ENCODE results near the gene PSG5.
"Not testable (repeated sequence)": the region's sequence is repeated elsewhere in the genome, so short reads cannot be mapped to it uniquely, and the experiment has no call there.

Gene PSG5

DNA sequence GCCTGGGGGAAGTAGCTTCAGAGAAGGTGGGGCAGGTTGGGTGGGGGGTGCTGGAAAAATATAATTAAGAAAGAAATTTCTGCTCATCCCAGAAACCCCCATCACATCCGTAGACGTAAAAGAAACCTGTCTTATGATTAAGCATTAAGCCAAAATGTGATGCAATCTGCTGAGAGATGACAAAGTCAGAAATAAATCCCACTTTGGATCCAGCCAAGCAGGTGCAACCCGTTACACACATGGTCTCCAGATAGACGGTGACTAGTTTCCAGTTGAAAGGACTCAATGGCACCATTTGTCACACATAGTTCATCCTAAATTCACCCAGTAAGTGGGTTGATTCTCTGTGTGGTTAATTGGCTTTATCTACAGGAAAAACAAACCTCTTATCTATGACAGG lies 34.1 kb downstream of the PSG5 start:
- in situ Hi-C loops (cut with MboI; ENCODE audit: low sequenced_read_pairs), result no loop called here
- Histone ChIP-seq H3K4me3 (no peak overlapping the region), H3K4me1 (no peaks in the 10 kb centered on the region), H3K9me3 (no peaks in the 10 kb centered on the region), H3K36me3 (replicated peaks) (no peaks in the 10 kb centered on the region), H3K27me3 (ENCODE audit: low read depth) (no peaks in the 10 kb centered on the region)
- DNase-seq (ENCODE audit: low spot score in 2 of 2), result no peak

DNA sequence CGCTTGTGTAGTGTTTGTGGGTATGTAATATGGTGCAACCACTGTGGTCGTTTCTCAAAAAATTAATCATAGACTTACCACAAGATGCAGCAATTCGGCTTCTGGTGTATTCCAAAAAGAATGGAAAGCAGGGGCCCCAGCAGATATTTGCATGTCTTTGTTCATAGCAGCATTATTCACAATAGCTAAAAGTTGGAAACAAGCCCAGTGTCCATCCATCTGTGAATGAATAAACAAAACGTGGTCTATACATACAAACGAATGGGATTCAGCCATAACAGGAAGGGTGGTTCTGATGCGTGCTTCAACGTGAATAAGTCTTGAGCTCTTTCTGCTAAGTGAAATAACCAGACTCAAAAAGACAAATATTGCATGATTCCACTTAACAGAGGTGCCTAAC lies 36.5 kb downstream of the PSG5 start:
- H3K4me3 ChIP-seq; H3K4me1 ChIP-seq; H3K36me3 ChIP-seq (replicated peaks); in situ Hi-C loops (cut with MboI; ENCODE audit: low sequenced_read_pairs); H3K27me3 ChIP-seq (ENCODE audit: low read depth); H3K9me3 ChIP-seq: not testable (repeated sequence)
- peak; percentile 13 to 30 for DNase-seq (ENCODE audit: low spot score in 2 of 2)

DNA sequence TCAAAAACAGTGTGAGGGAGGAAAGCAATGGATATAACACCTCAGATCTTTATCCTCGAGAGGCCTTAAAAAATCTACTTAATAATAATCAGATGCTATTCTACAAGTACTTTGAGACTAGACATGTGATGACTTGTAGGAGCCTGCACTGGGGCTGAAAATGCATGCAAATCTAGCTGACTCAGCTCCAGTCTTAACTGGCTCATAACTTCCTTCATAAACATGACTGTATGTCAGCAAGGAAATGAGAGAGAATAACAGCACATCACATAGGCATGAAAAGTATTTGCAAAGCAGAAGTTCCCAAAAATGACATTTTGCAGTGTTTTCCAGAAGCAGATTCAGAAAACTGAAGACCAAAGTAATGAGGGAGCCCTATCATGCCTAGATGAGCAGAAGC lies 38.1 kb downstream of the PSG5 start:
- no peak for DNase-seq (ENCODE audit: low spot score in 2 of 2)
- Histone ChIP-seq H3K4me1 (no peaks in the 10 kb centered on the region), H3K4me3 (no peak overlapping the region), H3K9me3 (no peaks in the 10 kb centered on the region), H3K27me3 (ENCODE audit: low read depth) (no peaks in the 10 kb centered on the region), H3K36me3 (replicated peaks) (no peaks in the 10 kb centered on the region)
- in situ Hi-C loops (cut with MboI; ENCODE audit: low sequenced_read_pairs), result no loop called here

DNA sequence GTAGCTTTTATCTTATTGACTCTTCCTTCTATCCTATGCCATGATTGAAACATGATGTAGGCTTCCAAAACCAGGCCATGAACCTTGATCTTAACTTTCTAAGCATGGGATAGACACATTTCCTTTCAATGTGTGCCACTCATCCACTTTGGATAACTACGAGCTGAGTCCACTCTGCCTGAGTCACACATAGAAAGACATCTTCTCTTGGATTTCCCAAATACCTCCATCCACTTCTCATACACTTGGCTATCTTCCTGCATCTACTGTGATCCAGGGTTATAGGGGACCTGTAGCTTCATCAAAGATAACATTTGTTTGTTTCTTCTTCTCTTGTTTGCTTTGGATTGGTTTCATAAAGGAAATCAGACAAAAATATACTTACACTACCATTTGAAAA lies 44.6 kb downstream of the PSG5 start:
- in situ Hi-C loops (cut with MboI; ENCODE audit: low sequenced_read_pairs), result not testable (repeated sequence)

DNA sequence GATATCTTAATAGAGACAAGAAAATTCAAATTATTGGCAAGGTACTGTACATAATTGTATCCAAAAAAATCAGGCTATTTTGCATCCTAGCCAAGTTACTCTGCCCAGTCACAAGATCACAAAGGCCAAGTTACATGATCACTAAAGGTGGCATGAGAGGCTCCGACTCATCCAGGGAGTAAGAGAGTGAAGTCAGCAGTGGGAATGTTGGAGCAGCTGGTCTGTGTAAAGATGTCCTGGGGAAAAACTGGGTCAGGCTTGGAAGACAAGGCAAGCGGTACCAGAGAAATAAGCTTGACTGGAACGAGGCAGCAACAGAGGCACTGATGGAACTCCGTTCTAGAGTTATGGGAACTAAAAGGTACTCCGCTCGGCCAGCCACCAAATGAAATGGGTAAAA lies 53.6 kb downstream of the PSG5 start:
- Histone ChIP-seq H3K36me3 (replicated peaks) (no peaks in the 10 kb centered on the region), H3K9me3 (no peaks in the 10 kb centered on the region), H3K27me3 (ENCODE audit: low read depth) (peaks cover under 1% of the 10 kb centered on the region; the same call in 1 of the 2 replicates), H3K4me1 (no peaks in the 10 kb centered on the region), H3K4me3 (no peak overlapping the region)
- in situ Hi-C loops (cut with MboI; ENCODE audit: low sequenced_read_pairs), result no loop called here
- DNase-seq (ENCODE audit: low spot score in 2 of 2), result no peak

More for the DNA sequence above, 44.6 kb downstream of the PSG5 start:
- H3K36me3 ChIP-seq (replicated peaks); H3K27me3 ChIP-seq (ENCODE audit: low read depth); H3K4me3 ChIP-seq; DNase-seq (ENCODE audit: low spot score in 2 of 2); H3K9me3 ChIP-seq; H3K4me1 ChIP-seq: not testable (repeated sequence)

DNA sequence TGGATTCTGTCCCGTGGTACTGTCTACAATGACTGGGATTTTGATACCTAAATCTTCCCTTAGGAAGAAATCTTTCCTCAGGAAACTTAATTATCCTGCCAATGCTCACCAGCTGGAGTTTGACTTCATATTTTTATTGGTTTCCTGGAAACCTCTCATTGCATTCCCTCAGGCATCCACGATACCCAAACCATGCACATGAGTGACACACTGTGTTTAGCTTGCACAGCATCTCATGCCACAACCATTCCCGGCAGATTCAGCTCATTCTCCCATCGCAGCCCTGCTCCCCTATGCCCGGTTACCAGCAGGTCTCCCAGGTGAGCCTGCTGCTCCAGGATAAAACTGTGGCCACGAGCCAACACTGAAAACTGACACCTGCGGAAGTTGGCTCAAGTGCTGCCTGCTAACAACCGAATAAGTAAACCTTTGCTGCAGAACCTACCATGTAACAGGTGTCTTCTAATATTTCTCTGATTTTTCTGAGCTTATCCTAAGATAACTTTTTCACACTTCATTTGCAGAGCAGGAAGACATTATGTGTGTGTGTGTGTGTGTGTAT lies 55.0 kb downstream of the PSG5 start:
- in situ Hi-C loops (cut with MboI; ENCODE audit: low sequenced_read_pairs); H3K27me3 ChIP-seq (ENCODE audit: low read depth); H3K36me3 ChIP-seq (replicated peaks); H3K4me1 ChIP-seq; H3K4me3 ChIP-seq; DNase-seq (ENCODE audit: low spot score in 2 of 2); H3K9me3 ChIP-seq: not testable (repeated sequence)

DNA sequence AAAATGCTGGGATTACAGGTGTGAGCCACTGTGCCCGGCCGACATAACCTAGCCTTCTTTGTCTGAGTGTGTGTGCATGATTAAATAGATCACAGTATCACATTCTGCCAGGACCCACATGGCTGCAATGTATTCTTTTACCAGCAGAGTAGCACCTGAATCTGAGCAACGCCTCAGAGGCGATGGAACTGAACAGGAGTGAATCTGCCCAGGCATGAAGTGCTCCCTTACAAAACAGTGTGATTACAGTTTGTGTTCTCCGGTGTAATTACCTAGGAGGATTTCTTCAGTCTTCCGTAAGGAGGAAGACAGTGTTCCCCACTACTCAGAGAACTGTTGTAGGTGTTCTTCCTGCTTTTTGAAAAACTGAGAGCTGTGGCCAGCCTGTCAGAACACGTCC lies 57.1 kb downstream of the PSG5 start:
- in situ Hi-C loops (cut with MboI; ENCODE audit: low sequenced_read_pairs); H3K27me3 ChIP-seq (ENCODE audit: low read depth); DNase-seq (ENCODE audit: low spot score in 2 of 2); H3K4me1 ChIP-seq; H3K36me3 ChIP-seq (replicated peaks); H3K4me3 ChIP-seq; H3K9me3 ChIP-seq: not testable (repeated sequence)

DNA sequence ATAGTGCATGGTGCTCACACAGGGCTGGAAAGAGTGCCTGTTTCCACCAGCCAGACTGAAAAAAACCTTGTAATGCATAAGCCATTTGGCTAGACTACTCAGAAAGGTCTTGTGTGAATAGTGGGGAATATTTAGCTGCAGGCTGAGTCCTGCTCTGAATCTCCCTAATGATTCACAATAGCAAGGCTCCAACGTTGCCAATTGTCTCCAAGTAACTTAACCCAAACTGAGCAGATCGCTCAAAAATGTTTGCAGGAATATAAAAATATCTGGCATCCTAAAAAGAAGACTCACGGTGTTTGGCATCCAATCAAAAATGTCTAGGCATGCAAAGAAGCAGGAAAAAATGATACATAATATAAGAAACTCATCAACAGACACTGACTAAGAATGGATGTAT lies 59.0 kb downstream of the PSG5 start:
- H3K4me1 ChIP-seq; H3K27me3 ChIP-seq (ENCODE audit: low read depth); H3K36me3 ChIP-seq (replicated peaks); H3K4me3 ChIP-seq; DNase-seq (ENCODE audit: low spot score in 2 of 2); in situ Hi-C loops (cut with MboI; ENCODE audit: low sequenced_read_pairs); H3K9me3 ChIP-seq: not testable (repeated sequence)

DNA sequence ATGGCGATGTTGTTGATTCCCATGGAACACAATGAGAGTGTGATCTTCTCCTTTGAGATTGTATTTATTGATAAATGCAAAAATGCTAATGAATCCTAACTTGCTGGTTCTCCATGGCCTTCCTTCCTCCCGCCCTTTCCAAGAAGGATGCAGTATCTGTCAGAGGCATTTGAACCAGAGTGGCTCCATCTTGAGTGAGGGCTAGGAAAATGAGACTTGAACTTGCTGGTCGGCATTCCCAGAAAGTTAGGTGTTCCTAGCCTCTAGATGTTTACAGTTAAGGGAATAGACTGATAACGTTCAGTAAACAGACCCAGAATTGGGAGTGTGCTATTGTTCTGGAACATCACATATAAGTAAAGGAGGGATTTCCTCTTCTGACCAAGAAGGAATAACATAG lies 59.6 kb downstream of the PSG5 start:
- H3K9me3 ChIP-seq, result no peaks in the 10 kb centered on the region
- H3K36me3 ChIP-seq (replicated peaks), result no peaks in the 10 kb centered on the region
- H3K4me1 ChIP-seq, result no peaks in the 10 kb centered on the region
- H3K4me3 ChIP-seq, result no peak overlapping the region
- in situ Hi-C loops (cut with MboI; ENCODE audit: low sequenced_read_pairs), result no loop called here
- peaks cover 3% of the 10 kb centered on the region; the same call in 1 of the 2 replicates for H3K27me3 ChIP-seq (ENCODE audit: low read depth)
- no peak for DNase-seq (ENCODE audit: low spot score in 2 of 2)

DNA sequence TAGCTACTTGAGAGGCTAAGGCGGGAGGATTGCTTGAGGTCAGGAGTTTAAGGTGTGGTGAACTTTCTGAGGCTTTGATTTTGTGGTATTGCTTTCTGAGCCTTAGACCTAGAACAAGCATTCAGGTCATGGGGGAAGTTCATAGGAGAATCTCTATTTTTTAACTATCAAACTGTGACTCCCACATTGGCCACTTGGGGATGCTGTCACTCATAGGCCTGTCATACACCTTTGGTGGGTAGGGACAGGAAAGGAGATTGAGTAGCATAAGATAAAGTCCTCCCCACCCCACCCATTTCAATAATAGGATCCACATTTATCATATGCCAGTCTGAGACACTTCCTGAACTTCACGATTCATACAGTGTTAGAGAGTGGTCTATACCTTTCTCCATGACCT lies 62.0 kb downstream of the PSG5 start:
- peaks cover 3% of the 10 kb centered on the region; the same call in 1 of the 2 replicates for H3K27me3 ChIP-seq (ENCODE audit: low read depth)
- no peak for DNase-seq (ENCODE audit: low spot score in 2 of 2)
- H3K4me3 ChIP-seq, result no peak overlapping the region
- no peaks in the 10 kb centered on the region for H3K9me3 ChIP-seq
- in situ Hi-C loops (cut with MboI; ENCODE audit: low sequenced_read_pairs), result no loop called here
- no peaks in the 10 kb centered on the region for H3K36me3 ChIP-seq (replicated peaks)
- no peaks in the 10 kb centered on the region for H3K4me1 ChIP-seq

DNA sequence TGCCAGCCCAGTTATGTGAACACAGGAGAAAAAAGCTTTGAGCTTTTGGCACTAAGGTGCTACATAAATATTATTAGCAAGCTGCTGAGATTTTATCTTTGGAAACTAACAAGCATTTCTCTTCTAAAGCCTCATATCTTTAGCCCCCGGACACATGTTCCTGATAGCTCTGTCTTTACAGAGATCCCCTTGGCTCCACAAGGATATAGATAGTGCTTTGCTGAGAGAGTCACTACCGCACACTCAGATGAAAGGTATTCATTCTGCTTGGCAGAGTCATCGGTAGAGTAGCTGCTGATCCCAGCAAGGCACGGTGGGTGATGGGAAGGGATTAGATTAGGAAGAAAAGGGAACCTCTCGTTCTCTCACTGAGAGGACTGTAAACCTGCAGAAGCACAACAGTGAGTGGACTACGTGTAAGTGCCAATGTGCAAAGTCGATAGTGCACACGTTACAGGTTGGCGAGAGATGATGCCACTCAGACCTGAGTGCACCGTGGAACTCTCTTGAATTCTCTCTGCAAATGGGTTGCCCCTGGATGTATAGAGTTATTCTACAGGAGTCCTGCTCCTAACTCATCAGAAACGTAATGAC lies 65.8 kb downstream of the PSG5 start:
- H3K27me3 ChIP-seq (ENCODE audit: low read depth); in situ Hi-C loops (cut with MboI; ENCODE audit: low sequenced_read_pairs); DNase-seq (ENCODE audit: low spot score in 2 of 2); H3K9me3 ChIP-seq; H3K4me1 ChIP-seq; H3K4me3 ChIP-seq; H3K36me3 ChIP-seq (replicated peaks): not testable (repeated sequence)

DNA sequence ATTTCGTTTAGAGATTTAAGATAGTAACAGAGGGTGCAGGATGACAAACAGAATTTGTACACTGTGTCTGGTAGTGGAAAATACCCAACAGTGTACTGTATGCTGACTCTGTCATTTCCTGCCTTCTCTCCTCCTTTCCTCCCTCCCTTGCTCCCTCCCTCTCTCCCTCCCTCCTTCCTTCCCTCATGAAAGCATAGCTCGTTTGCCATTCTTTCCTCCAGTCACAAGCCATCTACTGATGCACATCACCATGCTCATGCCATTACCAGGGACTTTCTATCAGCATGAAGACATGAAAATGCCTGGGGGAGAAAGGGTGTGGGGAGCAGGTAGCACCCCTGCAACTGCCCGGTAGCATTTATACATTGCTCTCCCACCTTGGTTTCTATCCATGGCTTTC lies 66.8 kb downstream of the PSG5 start:
- H3K4me3 ChIP-seq; DNase-seq (ENCODE audit: low spot score in 2 of 2); H3K9me3 ChIP-seq; H3K4me1 ChIP-seq; H3K36me3 ChIP-seq (replicated peaks); H3K27me3 ChIP-seq (ENCODE audit: low read depth); in situ Hi-C loops (cut with MboI; ENCODE audit: low sequenced_read_pairs): not testable (repeated sequence)
